Measurements from ENCODE around the gene NRSN2.

DNA sequence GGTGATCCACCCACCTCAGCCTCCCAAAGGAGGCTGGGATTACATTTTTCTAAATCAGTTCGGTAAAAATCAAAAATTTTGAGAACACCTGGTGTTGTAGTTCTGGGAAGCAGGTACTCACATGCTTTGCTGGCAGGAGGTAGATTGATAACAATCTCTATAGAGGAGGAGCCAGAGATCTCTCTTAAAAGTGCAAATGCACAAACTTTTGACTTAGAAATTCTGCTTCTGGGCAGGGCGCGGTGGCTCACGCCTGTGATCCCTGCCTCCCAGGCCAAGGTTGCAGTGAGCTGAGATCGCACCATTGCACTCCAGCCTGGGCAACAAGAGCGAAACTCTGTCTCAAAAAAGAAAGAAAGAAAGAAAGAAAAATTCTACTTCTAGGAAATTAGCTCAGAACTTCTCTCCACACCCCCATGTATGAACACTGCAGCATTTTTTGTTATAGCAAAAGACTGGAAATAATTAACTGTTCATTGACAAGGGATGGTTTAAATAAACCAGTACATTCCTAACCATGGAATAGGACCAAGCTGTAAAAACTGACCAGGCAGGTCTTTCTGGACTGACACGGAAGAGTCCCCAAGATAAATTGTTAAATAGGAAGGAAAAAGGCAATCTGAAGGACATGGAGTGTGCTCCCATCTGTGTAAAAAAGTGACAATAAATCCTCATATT, 19.3 kb downstream of the NRSN2 start:
- TF ChIP-seq YY1 (IDR thresholded peaks at IDR 0.05; ENCODE audit: insufficient read depth, insufficient read length) (no peak), ZNF274 (IDR thresholded peaks at IDR 0.05; ENCODE audit: low read depth, low read length) (no peak), SUZ12 (IDR thresholded peaks at IDR 0.05; ENCODE audit: extremely low read depth, insufficient read depth, insufficient read length) (no peak)

Data from NT2/D1 (cell line).